Tibial artery (tissue), 4 donors: ENCODE measurements around the gene FKBP5.

Experiments
- DNase-seq, 2 donors: peaks; one replicate each; pipeline ENCODE4 v3.0.0-alpha.2; 2019
- H3K27ac ChIP-seq, 2 donors: fragments of 200-600 bp; sonication (generic) in 1 of 2; 1 replicate in 1 of 2; 2 replicates in 1 of 2; pipeline ENCODE4 v1.5.1; 2018 to 2019; ENCODE audit warnings: mild to moderate bottlenecking in 1 of 2
- H3K27me3 ChIP-seq, 2 donors: fragments of 200-600 bp; sonication (generic) in 1 of 2; one replicate each; pipeline versions ENCODE4 v1.5.1 to v1.6.0; 2016 to 2019
- H3K36me3 ChIP-seq, 3 donors: fragments of 200-600 bp; sonication (generic) in 2 of 3; one replicate each; pipeline ENCODE4 v1.5.1; 2016 to 2019; ENCODE audit warnings: mild to moderate bottlenecking in 2 of 3
- H3K4me1 ChIP-seq, 4 donors: fragments of 200-600 bp; sonication (generic) in 2 of 4; 1 replicate in 3 of 4; 2 replicates in 1 of 4; pipeline ENCODE4 v1.5.1; 2016 to 2019
- H3K4me3 ChIP-seq, 2 donors: fragments of 200-600 bp; sonication (generic) in 1 of 2; 1 replicate in 1 of 2; 2 replicates in 1 of 2; pipeline ENCODE4 v1.5.1; 2018 to 2019; ENCODE audit warnings: mild to moderate bottlenecking in 2 of 2
- H3K9me3 ChIP-seq, 3 donors: fragments of 200-600 bp; sonication (generic) in 1 of 3; one replicate each; pipeline ENCODE4 v1.5.1; 2016 to 2019
- intact Hi-C: fragments of 100-400 bp; cut with DNase I; formaldehyde crosslinking; loops from one replicate; pipeline ENCODE4 v1.15.0; 2023; ENCODE audit warnings: low total_unique reads
- TF ChIP-seq, protein P1 (sequence below), 2 experiments: fragments of 200-600 bp in 1 of 2; fragments of 450-650 bp in 1 of 2; IDR thresholded peaks; one replicate each; pipeline ENCODE4 v1.5.1; 2017 to 2019; ENCODE audit warnings: antibody characterized with exemption in 2 of 2, mild to moderate bottlenecking in 1 of 2, moderate library complexity in 1 of 2

The FKBP5 gene

DNA sequence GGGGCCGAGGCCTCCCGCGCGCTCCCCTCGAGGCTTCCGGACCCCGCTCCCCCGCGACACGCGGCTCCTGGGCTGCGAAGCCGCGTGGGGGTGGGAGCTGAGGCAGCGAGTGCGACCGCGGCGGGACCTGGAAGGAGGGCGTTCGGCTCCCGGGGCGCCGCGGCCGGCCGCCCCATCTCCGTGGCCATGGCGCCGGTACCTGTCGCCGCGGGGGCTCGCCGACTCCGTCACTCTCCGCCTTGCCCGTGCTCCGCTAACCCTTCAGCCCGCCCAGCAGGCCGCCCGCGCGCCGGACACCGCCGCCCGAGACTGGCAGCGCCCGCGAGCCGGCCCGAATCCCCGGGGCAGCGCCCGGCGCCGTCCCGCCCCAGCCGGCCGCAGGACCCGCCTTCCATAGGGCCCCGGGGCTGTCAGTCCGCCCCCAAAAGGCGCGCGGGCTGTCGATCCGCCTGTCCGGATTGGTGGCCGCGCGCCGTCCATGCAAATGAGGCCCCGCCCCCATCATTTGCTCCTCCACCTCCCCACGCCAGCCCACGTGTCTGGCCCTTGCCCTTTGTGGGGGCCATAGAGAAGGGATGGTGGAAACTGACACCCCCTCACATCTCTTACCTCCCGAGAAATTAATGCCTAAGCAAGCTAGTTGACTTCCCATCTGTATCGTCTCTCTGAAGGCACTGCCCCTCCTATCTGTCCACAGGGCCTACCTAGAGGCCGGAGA, at the start of gene FKBP5:
Gene FKBP5 (minus strand): TSS at position 311 of the 718 bp plus-strand sequence. CDS start 46,091 bp downstream, outside the sequence.
- DNase-seq = peak; percentile 97 to 98
- H3K9me3 ChIP-seq = no peaks in the 10 kb centered on the region
- TF ChIP-seq, protein P1, sequence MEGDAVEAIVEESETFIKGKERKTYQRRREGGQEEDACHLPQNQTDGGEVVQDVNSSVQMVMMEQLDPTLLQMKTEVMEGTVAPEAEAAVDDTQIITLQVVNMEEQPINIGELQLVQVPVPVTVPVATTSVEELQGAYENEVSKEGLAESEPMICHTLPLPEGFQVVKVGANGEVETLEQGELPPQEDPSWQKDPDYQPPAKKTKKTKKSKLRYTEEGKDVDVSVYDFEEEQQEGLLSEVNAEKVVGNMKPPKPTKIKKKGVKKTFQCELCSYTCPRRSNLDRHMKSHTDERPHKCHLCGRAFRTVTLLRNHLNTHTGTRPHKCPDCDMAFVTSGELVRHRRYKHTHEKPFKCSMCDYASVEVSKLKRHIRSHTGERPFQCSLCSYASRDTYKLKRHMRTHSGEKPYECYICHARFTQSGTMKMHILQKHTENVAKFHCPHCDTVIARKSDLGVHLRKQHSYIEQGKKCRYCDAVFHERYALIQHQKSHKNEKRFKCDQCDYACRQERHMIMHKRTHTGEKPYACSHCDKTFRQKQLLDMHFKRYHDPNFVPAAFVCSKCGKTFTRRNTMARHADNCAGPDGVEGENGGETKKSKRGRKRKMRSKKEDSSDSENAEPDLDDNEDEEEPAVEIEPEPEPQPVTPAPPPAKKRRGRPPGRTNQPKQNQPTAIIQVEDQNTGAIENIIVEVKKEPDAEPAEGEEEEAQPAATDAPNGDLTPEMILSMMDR (IDR thresholded peaks at IDR 0.05) = peak in 1 of 2 experiments; percentile 5
- peak within 1 kb of the TSS; percentile 91 to 98 for H3K4me3 ChIP-seq
- peaks cover 11% of the 10 kb centered on the region in 3 donors for H3K36me3 ChIP-seq
- intact Hi-C loops = loop anchor here (2.0 to 10.0 kb wide), 3 partner anchors 38 to 104 kb away; no protein-coding TSS in a partner anchor
- H3K27me3 ChIP-seq = no peaks in the 10 kb centered on the region
- H3K4me1 ChIP-seq = peaks cover 0 to 58% (median 36%) of the 10 kb centered on the region in 4 donors
- peak within 1 kb of the TSS; percentile 98 to 99 for H3K27ac ChIP-seq

DNA sequence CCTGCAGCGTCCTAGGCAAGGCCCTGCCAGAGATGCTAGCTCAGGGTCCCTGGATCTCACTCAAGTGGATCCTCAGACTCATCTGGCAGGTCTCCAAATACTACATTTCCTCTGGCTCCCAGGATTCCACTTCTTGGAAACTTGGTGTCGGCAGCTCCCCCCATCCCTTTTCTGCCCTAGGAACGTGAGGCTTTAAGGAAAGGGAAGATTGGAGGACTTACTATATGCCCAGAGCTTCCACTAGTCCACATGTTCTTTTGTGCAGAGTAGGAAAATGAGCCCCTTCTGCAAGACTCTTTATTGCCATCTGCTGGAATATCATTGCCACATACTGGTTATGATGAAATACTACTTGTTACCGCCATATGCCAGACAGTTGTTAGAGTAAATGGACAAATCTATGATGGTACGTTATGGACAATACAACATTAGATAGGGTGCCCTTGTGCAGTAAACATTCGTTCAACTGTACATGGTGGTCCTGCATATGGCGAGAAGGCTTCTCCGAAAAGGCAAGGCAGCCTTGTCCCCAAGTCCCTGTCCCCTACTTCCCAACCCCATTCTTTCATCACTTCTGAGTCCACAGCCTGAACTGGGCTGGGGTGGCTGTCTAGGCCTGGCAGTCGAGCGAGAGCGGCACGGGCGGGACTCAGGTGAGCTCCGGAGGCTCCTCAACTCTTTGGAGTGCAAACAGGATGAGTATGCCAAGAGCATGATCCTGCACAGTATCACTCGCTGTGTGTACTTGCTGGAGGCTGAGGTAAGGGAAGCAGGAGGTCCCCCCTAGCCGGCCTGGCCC, 48.9 kb upstream of the FKBP5 start:
- Histone ChIP-seq H3K27me3 (no peaks in the 10 kb centered on the region), H3K9me3 (no peaks in the 10 kb centered on the region), H3K36me3 (no peaks in the 10 kb centered on the region), H3K4me3 (no peak overlapping the region), H3K4me1 (peaks cover 4 to 47% (median 30%) of the 10 kb centered on the region in 4 donors), H3K27ac (peak overlapping the region in 1 of 2 donors; percentile 5)
- intact Hi-C loops = loop anchor here (1.0 to 10.0 kb wide), 3 partner anchors 154 to 393 kb away; partner anchors contain the start of gene PPARD
- TF ChIP-seq, protein P1 (IDR thresholded peaks at IDR 0.05) = peak; percentile 92 to 98
- DNase-seq = no peak

DNA sequence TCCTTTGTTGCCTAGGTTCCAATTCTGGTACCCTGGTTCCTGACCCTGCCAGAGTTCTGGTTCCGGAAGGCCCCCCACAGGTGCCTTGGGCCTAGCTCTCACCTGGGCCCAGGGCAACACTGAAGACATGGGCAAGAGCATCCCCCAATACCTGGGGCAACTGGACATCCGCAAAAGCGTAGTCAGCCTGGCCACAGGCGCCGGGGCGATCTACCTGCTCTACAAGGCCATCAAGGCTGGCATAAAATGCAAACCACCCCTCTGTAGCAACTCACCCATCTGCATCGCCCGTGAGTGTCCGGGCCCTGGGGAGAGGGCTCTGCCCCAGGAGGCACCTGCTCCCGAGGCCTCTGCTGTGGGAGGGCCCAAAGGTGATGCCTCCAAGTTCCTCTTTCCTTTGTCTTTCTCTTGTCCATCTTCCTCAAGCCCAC, 48.3 kb upstream of the FKBP5 start, which contains the start of gene ARMC12:
Gene ARMC12 (plus strand): TSS at position 51 of the 431 bp plus-strand sequence. CDS start 77 bp downstream, at position 128.
- TF ChIP-seq, protein P1 (IDR thresholded peaks at IDR 0.05) = no peak
- Histone ChIP-seq H3K27ac (peak within 1 kb of the TSS; percentile 97 to 99), H3K36me3 (no peaks in the 10 kb centered on the region), H3K4me3 (no peak within 1 kb of the TSS), H3K9me3 (no peaks in the 10 kb centered on the region), H3K27me3 (no peaks in the 10 kb centered on the region), H3K4me1 (peaks cover 6 to 54% (median 35%) of the 10 kb centered on the region in 4 donors)
- intact Hi-C loops = loop anchor here (1.0 to 10.0 kb wide), 3 partner anchors 154 to 392 kb away; partner anchors contain the start of gene PPARD
- DNase-seq = no peak

DNA sequence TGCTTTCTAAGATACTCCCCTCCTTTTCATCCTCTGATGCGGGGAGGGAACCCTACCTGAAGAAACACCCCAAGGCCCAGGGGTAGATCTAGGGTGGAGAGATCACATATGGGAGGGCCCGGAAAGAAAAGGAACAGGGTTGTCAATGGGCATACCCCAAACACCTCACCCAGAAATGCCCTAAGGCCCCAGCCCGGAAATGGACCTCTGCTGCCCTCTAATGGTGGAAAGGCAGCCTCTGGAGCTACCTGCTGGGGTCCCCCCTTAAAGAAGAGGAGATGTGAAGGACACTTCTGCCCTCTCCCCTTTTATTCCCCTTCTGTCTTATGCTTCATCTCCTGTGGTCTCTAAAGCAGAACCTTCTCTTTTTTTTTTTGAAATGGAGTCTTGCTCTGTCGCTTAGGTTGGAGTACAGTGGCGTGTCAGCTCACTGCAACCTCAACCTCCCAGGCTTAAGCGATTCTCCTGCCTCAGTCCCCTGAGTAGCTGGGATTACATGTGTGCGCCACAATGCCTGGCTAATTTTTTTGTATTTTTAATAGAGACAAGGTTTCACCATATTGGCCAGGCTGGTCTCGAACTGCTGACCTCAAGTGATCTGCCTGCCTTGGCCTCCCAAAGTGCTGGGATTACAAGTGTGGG, 47.7 kb upstream of the FKBP5 start:
- intact Hi-C loops = loop anchor here (10.0 kb wide), 1 partner anchor 392 kb away; the partner anchor contains the start of gene PPARD

More for the DNA sequence above, 47.7 kb upstream of the FKBP5 start:
- Histone ChIP-seq H3K4me1 (peaks cover 6 to 58% (median 37%) of the 10 kb centered on the region in 4 donors), H3K36me3 (no peaks in the 10 kb centered on the region), H3K27ac (peak overlapping the region; percentile 97 to 99), H3K4me3 (no peak overlapping the region), H3K27me3 (no peaks in the 10 kb centered on the region), H3K9me3 (no peaks in the 10 kb centered on the region)
- TF ChIP-seq, protein P1 (IDR thresholded peaks at IDR 0.05) = peak; percentile 80 to 86
- peak; percentile 74 to 84 for DNase-seq
